ENCODE results near the gene ARL4A. TPM values are rescaled to one million over a fixed set of nuclear protein-coding genes. Genes with fewer than 3 reads are reported as not detected.

ARL4A gene
- total RNA-seq, 1 experiment from 2014 or later, result 18.3 TPM

DNA sequence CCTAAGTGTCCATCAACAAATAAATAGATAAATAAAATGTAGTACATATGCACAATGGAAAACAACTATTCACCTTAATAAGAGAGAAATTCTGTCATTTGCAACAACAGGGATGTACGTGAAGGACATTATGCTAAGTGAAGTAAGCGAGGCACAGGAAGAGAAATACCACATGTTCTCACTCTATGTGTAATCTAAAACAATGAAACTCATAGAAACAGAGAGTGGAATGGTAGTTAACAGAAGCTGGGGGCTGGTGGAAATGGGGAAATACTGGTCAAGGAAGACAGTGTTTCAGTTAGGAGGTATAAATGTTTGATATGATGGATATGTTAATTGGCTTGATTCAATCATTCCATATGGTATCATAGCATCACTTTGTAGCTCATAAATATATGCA, 43.1 kb downstream of the ARL4A start:
- H3K36me3 ChIP-seq (ENCODE audit: insufficient read depth, low read length, poor library complexity, severe bottlenecking), result no peaks in the 10 kb centered on the region
- ChIA-PET POLR2A (ENCODE audit: low non-redundant PET) (no interaction called here), CTCF (no interaction called here)
- no peak overlapping the region for H3K4me3 ChIP-seq (ENCODE audit: low read depth, low read length, poor library complexity, severe bottlenecking)
- no TSS peak for BruUV-seq (replicated peaks)
- intact Hi-C loops (cut with micrococcal nuclease; ENCODE audit: unreplicated experiment), result no loop called here
- no peak overlapping the region for H3K27ac ChIP-seq (ENCODE audit: low read depth, low read length, poor library complexity, severe bottlenecking)
- no peak for DNase-seq (ENCODE audit: low spot score)
- peaks cover 39% of the 10 kb centered on the region for H3K4me1 ChIP-seq (ENCODE audit: insufficient read depth, low read length, poor library complexity, severe bottlenecking)
- no peaks in the 10 kb centered on the region for H3K9me3 ChIP-seq (ENCODE audit: low read depth, low read length, poor library complexity, severe bottlenecking)
- H3K27me3 ChIP-seq (replicated peaks; ENCODE audit: insufficient read depth, low read depth, low read length, poor library complexity), result no peaks in the 10 kb centered on the region
- TF ChIP-seq, protein P1, sequence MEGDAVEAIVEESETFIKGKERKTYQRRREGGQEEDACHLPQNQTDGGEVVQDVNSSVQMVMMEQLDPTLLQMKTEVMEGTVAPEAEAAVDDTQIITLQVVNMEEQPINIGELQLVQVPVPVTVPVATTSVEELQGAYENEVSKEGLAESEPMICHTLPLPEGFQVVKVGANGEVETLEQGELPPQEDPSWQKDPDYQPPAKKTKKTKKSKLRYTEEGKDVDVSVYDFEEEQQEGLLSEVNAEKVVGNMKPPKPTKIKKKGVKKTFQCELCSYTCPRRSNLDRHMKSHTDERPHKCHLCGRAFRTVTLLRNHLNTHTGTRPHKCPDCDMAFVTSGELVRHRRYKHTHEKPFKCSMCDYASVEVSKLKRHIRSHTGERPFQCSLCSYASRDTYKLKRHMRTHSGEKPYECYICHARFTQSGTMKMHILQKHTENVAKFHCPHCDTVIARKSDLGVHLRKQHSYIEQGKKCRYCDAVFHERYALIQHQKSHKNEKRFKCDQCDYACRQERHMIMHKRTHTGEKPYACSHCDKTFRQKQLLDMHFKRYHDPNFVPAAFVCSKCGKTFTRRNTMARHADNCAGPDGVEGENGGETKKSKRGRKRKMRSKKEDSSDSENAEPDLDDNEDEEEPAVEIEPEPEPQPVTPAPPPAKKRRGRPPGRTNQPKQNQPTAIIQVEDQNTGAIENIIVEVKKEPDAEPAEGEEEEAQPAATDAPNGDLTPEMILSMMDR (conservative IDR thresholded peaks at IDR 0.05; ENCODE audit: low read depth, low read length), result no peak
- no peak for TF ChIP-seq EZH2 (IDR thresholded peaks at IDR 0.05; ENCODE audit: borderline replicate concordance, low read depth, low read length, poor library complexity, severe bottlenecking)

DNA sequence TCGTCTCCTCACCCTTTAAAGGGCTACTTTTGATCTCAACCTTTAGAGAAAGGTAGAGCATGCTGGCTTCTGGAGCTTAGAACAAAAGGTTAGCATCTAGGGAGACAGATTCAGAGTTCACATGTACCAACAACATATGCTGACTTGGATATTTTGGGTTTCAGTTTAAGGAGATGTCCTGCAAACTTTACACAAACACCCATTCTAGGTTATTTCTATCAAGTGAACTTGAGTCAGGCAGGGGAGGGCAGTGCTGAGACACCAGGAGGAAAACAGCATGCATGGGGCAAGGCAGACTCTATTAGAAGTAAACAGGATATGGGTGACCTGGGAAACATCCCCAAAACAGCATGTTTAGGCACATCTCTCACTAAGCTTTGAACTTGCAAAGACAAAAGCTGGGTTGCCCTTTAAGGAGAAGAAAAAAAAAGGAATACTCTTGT, 43.8 kb downstream of the ARL4A start:
- intact Hi-C loops (cut with micrococcal nuclease; ENCODE audit: unreplicated experiment), result no loop called here
- DNase-seq (ENCODE audit: low spot score), result no peak
- POLR2A ChIA-PET (ENCODE audit: low non-redundant PET), result no interaction called here
- H3K4me3 ChIP-seq (ENCODE audit: low read depth, low read length, poor library complexity, severe bottlenecking), result no peak overlapping the region
- H3K27ac ChIP-seq (ENCODE audit: low read depth, low read length, poor library complexity, severe bottlenecking), result no peak overlapping the region
- no peaks in the 10 kb centered on the region for H3K36me3 ChIP-seq (ENCODE audit: insufficient read depth, low read length, poor library complexity, severe bottlenecking)
- no TSS peak for BruUV-seq (replicated peaks)
- CTCF ChIA-PET, result no interaction called here
- H3K4me1 ChIP-seq (ENCODE audit: insufficient read depth, low read length, poor library complexity, severe bottlenecking), result peaks cover 35% of the 10 kb centered on the region
- H3K9me3 ChIP-seq (ENCODE audit: low read depth, low read length, poor library complexity, severe bottlenecking), result no peaks in the 10 kb centered on the region
- no peak for TF ChIP-seq EZH2 (IDR thresholded peaks at IDR 0.05; ENCODE audit: borderline replicate concordance, low read depth, low read length, poor library complexity, severe bottlenecking)
- TF ChIP-seq, protein P1 (conservative IDR thresholded peaks at IDR 0.05; ENCODE audit: low read depth, low read length), result no peak
- no peaks in the 10 kb centered on the region for H3K27me3 ChIP-seq (replicated peaks; ENCODE audit: insufficient read depth, low read depth, low read length, poor library complexity)

DNA sequence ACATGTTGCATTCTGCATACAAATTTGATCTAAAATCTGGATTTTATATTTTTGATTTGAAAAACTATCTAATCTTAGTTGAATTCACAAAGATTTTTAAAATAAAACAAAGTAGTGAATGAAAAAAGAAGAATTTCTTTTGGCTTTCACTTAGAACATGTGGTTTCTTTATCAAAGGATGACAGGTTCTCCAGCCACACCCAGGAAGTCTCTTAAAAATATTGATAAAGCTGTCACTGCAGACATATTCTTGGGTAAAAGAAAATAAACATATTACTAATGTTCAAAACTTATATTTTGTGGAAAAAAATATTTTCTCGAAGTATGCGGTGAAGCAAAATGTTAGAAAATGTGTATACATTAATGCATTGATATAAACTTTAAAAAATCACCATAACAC, 44.3 kb downstream of the ARL4A start:
- H3K4me1 ChIP-seq (ENCODE audit: insufficient read depth, low read length, poor library complexity, severe bottlenecking), result peaks cover 35% of the 10 kb centered on the region
- no peak overlapping the region for H3K27ac ChIP-seq (ENCODE audit: low read depth, low read length, poor library complexity, severe bottlenecking)
- intact Hi-C loops (cut with micrococcal nuclease; ENCODE audit: unreplicated experiment), result no loop called here
- H3K9me3 ChIP-seq (ENCODE audit: low read depth, low read length, poor library complexity, severe bottlenecking), result no peaks in the 10 kb centered on the region
- DNase-seq (ENCODE audit: low spot score), result no peak
- POLR2A ChIA-PET (ENCODE audit: low non-redundant PET), result no interaction called here
- no peak overlapping the region for H3K4me3 ChIP-seq (ENCODE audit: low read depth, low read length, poor library complexity, severe bottlenecking)
- CTCF ChIA-PET, result no interaction called here
- no peaks in the 10 kb centered on the region for H3K36me3 ChIP-seq (ENCODE audit: insufficient read depth, low read length, poor library complexity, severe bottlenecking)
- no TSS peak for BruUV-seq (replicated peaks)
- H3K27me3 ChIP-seq (replicated peaks; ENCODE audit: insufficient read depth, low read depth, low read length, poor library complexity), result no peaks in the 10 kb centered on the region
- TF ChIP-seq EZH2 (IDR thresholded peaks at IDR 0.05; ENCODE audit: borderline replicate concordance, low read depth, low read length, poor library complexity, severe bottlenecking), result no peak
- TF ChIP-seq, protein P1 (conservative IDR thresholded peaks at IDR 0.05; ENCODE audit: low read depth, low read length), result no peak
